Stimulated activated CD8-positive, alpha-beta memory T cell treated with anti-CD3 and anti-CD28 coated beads, Interleukin-12 subunit alpha, Interleukin-12 subunit beta, amount 100 ng/mL, for 24 hours (primary cell): ENCODE data around the gene GK2.

Source experiments
- DNase-seq: peaks from one replicate; pipeline ENCODE4 v3.0.0-alpha.2; 2020; ENCODE audit errors: extremely low read depth

Gene GK2

GRCh38 chr4:79408063-79408462 lies at the start of gene GK2:
Gene GK2 (minus strand): TSS chr4:79408228. CDS start chr4:79408200, 28 bp downstream.
- DNase-seq = no peak

GRCh38 chr4:79455216-79455615 lies 47.2 kb upstream of the GK2 start:
- DNase-seq = no peak

DNA sequence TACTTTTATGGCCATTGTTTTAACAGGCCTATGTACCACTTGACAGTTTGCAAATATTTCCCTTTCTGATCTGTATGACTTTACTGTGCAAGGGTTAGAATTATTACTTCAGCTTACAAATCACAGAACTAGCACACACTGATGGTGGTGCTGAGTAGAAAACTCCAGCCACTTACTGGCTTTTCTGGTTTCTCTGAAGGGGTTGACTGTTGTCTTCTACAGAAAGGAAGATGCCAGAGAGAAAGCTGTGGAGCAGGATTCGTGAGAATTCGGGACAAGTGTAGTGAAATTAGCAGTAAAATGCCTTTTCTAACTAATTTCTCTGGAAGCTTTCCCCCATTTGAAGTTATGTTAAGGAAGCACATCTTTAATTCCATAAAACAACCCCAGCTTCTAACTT lies 46.6 kb upstream of the GK2 start:
- DNase-seq = no peak

DNA sequence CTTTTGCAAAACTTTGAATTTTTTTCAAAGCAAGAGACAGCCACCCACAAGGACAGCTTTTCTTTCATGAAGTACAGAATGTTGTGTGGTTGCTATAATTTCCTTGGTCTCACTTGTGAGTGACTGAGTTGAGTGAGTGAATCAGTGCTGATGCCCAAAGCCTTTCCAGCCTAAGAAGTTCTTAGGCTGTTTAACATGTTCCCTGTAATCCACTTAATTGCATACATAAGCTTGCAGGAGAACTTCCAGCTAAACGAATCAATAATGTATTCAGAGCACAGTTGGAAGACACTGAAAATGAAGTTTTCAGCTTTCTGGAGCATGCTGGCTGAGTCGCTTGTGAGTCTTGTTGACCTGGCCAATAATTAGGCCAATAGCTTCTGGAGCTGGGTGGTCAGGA lies 42.0 kb upstream of the GK2 start:
- no peak for DNase-seq

DNA sequence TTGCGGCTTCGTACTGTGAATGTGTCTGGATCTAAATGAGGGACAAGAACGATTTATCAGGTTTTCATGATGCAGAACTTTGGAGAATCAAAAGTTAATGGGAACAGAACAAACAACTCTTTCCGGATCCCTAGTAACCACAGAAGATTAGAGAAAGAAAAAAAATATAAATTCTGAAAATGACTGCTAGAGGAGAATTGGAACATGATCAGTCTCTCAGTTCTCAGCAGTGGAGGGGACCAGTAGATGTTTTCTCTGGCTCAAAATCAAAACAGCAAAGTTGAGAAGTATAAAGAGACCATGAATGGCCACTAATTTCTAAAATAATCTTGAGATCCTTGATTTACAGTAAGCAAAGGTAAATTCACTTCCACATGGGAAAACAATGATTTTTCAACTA lies 38.1 kb upstream of the GK2 start:
- no peak for DNase-seq

DNA sequence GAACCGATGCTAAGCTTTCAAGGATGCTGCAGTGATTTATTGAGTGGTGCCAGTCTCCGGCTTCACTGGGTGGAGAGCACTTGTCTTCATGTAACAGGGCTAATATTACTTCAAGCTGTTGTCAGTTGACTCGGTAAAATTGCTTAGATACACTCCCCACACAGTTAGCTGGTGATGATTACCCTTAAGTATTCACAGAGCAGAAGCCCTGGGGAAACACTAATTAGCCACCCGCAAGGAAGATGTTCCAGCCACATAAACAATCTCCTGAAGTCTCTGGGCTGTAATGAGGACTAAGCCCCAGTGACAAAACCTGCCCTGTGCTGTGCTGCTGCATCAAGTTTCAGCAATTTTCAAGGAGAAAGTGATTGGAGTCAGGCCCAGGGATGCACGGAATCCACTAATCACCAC lies 37.3 kb upstream of the GK2 start:
- DNase-seq = no peak

DNA sequence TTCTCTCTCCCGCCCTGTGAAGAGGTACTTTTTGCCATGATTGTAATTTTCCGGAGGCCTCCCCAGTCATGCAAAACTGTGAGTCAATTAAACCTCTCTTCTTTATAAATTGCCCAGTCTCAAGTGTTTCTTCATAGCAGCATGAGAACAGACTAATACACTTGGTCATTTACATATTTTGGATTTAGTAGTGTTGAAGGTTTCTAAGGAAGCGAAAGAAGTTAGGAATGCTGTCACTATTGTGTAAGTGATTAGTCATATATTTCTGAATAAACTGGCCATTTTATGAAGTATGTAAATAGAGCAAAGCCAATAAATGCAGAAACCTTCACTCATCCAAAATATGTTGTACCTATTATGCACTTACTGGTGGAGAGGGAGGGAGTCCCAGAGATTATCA lies 34.4 kb upstream of the GK2 start:
- DNase-seq = no peak

DNA sequence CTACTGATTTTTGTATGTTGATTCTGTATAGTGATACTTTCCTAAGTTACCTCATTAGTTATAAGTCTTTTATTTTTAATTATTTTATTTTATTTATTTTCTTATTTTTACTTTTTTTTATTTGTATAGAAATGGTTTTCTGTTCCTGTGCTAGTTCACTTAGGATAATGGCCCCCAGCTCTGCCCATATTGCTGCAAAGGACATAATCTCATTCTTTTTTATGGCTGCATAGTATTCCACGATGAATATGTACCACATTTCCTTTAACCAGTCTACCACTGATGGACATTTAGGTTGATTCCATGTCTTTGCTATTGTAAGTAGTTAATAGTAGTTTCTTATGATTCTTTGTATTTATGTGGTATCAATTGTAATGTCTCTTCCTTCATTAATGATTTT lies 31.5 kb upstream of the GK2 start:
- DNase-seq = no peak

DNA sequence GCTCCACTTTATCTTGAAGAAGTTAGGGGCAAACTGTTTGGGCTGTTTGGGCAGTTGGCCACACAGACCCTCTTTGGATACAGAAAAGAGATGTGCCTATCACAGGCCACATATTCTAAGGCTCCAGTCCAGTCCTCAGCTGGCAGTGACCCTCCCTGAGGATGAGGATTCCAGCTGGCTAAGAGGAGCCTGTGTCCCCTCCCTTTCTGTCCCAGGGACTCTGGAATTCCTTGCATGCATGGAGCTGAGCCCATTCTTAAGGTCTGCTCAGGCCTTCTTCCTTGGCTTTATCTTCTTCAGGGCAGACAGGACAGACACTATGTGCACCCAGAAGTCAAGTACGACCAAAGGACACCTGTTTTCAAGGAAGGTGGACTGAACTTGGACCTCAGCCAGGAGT lies 23.8 kb upstream of the GK2 start:
- no peak for DNase-seq

- no peak for DNase-seq
Measured at GRCh38 chr4:79429113-79429903, 21.3 kb upstream of the GK2 start.

DNA sequence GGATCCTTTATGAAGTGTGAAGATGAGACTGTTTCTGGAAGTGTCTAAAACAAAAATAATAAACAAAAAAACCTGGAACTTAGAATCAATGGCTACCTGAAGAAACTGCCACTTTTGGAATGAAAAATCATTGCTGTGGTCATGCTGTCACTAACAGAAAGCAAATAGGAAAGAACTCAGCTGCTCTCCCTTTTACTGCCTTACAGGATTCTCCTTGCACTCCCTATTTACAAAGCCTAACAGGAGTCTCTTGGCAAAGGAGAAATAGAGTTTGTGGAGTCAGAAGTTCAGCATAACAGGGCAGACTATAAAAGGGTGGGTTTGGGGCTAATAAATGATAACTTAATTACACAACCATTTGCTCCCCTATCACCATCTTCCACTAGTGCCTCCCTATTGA lies 19.0 kb upstream of the GK2 start:
- no peak for DNase-seq

DNA sequence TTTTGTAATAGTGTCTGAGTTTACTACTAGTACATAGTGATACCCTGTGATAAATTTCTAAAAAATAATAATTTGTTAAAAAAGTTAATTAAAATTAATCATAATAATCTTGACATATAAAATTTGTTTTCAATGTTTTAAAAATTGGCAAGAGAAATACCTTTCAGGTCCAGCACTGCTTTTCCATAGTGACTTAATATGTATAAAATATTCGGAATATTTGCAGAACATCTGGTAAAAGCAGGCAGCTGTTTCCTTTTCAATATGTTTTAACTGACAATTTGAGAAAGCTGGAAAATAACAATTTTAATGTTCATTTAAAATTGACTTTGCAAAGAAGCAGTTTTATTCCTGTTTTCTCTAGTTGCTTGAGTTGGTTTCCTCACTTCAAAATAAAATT lies 17.6 kb upstream of the GK2 start:
- DNase-seq = no peak

GRCh38 chr4:79421483-79421882 lies 13.5 kb upstream of the GK2 start:
- no peak for DNase-seq

GRCh38 chr4:79413886-79414285 lies 5.9 kb upstream of the GK2 start:
- no peak for DNase-seq

DNA sequence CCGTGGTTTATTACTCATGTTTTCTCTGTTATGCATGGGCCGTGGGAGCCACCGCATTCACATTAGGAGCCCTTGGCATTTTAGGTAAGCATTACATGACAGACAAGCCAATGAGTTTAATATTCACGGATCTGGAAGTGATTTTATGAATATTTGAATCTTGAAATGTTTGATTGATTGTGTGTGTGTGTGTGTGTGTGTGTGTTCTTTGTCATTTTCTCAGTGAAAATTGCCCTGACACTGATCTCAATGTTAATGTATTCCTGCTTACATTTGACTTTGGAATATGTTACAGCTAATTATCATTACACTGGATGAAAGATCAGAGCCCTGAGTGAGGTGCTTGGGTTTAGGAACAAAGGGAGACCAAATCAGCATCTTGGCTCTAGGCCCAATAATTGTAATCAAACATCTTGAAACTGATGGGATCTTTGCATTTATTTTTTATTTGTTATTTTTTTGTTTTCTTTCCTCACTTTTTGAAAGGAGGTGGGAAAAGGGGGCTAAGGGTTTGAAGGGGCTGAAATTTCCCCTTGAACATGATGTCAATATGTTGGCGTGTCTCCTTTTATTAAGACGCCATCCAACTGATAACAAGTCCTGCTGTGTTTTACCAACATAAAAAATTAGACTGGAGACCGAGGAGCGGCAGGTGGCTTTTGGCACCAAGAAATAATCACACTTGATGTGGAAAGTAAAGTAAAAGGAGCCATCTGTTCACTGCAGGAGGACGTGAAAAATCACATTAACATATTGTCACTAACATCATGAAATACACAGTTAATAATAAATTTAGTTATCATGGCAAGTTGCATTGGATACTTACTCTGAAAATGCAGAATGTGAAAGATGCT lies 5.2 kb upstream of the GK2 start:
- DNase-seq = no peak

DNA sequence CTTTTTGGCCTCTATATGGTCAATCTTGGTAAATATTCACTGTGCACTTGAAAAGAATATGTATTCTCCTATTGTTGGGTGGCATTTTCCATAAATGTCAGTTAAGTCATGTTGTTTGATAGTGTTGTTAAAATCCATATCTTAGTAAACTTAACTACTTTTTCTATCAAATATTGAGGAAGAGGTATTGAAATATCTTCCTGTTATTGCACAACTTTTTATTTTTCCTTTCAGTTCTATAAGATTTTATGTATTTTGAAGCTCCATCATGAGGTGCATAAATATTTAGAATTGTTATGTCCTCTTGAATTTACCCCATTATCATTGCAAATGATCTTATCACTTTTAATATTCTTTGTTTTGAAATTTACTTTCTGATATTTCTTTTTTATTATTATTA lies 3.4 kb downstream of the GK2 start:
- no peak for DNase-seq

DNA sequence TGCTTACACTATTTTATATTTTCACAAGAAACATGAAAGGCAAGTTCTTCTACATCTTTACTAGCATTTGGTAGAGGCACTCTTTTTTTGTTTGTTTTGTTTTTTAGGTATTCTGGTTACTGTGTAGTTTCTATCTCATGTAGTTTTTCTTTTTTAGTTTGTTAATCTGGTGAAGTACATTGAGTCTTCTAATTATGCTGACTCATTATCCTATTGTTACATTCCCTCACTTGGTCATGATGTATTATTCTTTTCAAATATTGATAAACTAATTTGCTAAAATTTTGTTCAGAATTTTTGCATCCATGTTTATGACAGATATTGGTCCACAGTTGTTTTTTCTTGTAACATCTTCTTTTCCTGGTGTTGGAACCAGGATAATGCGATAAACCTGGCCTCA lies 4.7 kb downstream of the GK2 start:
- no peak for DNase-seq

DNA sequence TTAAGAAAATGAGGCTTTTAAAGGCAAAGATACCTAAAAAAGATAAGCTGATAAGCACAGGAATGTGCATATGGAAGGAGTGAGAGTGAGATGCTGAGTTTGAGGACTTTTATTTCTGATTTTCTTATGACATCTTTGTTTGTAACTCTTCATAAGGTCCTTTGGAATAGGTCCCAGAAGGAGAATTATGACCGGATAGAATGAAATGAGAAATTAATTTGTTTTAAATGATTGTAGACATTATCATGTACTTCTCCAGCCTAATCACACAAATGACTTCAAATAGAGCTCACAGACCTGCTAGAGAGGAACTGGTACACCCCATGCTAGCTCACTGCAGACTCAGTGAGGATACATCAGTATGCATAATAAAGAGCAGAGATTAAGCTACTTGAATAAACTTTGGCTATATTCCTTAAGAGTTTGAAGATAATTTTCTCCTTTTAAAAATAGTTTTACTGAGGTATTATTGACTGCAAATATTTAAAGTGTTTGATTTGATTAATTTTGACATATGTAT lies 5.6 kb downstream of the GK2 start:
- no peak for DNase-seq

- no peak for DNase-seq
Measured at GRCh38 chr4:79399076-79399475, 9.0 kb downstream of the GK2 start.

- no peak for DNase-seq
Measured at GRCh38 chr4:79397951-79398350, 10.1 kb downstream of the GK2 start.

GRCh38 chr4:79396794-79397193 lies 11.2 kb downstream of the GK2 start:
- no peak for DNase-seq

GRCh38 chr4:79395841-79396240 lies 12.2 kb downstream of the GK2 start:
- no peak for DNase-seq

- DNase-seq = no peak
Measured at GRCh38 chr4:79390890-79391289, 17.1 kb downstream of the GK2 start.
